GM19023 (cell line): ENCODE data around the gene BAHCC1.
A peak's percentile ranks its signal among the peaks of the same experiment; 100 is the strongest.

ENCODE experiments used
- ATAC-seq: cut with Tn5 transposase; IDR thresholded peaks from one replicate; pipeline ENCODE4 v1.9.1; 2021; ENCODE audit warnings: mild to moderate bottlenecking, moderate library complexity; ENCODE audit not compliant: unreplicated experiment

BAHCC1 gene

DNA sequence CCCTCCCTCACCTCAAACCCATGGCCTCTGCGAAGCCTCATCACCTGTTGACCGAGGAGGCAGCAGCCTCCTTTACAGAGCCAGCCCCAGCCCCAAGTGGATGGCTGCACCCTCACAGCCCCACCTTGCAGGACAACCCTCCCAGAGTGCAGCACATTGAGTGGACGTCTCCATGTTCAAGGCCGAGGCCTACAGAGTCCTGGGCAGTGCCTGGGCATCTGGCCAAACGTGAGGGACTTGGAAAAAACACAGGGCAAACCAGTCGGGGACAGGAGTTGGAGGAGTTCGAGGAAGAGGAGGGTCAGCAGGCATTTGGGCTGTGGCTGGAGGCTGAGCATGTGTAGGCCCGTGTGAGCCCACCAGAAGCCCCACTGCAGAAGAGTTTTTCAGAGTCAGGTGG lies 77.8 kb downstream of the BAHCC1 start:
- ATAC-seq: no peak

DNA sequence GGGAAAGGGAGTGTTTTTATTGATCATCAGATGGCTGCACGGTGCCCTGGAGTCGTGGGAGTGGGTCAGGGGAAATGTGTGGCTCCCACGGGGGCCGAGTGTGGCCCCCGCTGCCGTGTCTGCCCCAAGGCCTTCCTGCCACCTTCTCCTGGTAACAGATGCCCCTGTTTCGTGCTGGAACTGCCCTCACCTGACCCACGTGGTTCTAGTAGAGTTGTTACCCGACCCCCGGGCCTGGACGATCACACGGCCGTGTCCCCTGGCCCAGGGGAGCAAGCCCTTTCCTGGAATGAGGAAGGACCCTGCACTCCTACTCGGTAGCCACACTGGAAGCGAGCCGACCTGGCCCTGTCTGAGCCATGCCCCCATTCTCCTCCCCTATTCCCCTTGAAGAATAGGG lies 79.7 kb downstream of the BAHCC1 start:
- no peak for ATAC-seq

DNA sequence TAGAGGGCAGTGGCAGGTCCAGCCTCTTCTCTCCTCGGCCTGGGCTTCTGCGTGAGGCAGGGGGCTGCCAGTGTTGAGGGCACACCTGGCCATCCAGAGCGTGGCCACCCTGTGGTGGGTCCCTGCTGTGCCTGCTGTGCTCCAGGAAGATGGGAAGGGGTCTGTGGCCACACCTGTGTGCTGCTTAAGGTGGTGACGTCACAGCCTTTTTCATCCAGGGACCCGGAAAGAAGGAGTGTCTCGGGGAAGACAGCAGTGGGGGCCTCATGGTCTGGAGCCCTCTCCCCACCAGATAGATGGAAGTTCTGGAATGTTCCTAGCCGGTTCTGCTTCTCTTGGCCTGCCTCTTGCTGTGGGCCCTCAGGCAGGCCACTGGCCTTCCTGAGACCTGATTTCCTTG lies 80.8 kb downstream of the BAHCC1 start:
- no peak for ATAC-seq

- no peak for ATAC-seq
Observed at GRCh38 chr17:81476635-81477034, 81.4 kb downstream of the BAHCC1 start.

- ATAC-seq: no peak
Observed at GRCh38 chr17:81477173-81477572, 81.9 kb downstream of the BAHCC1 start.

GRCh38 chr17:81478119-81478518 lies 82.9 kb downstream of the BAHCC1 start:
- ATAC-seq: no peak

- ATAC-seq: no peak
Observed at GRCh38 chr17:81479175-81480071, 84.2 kb downstream of the BAHCC1 start.

DNA sequence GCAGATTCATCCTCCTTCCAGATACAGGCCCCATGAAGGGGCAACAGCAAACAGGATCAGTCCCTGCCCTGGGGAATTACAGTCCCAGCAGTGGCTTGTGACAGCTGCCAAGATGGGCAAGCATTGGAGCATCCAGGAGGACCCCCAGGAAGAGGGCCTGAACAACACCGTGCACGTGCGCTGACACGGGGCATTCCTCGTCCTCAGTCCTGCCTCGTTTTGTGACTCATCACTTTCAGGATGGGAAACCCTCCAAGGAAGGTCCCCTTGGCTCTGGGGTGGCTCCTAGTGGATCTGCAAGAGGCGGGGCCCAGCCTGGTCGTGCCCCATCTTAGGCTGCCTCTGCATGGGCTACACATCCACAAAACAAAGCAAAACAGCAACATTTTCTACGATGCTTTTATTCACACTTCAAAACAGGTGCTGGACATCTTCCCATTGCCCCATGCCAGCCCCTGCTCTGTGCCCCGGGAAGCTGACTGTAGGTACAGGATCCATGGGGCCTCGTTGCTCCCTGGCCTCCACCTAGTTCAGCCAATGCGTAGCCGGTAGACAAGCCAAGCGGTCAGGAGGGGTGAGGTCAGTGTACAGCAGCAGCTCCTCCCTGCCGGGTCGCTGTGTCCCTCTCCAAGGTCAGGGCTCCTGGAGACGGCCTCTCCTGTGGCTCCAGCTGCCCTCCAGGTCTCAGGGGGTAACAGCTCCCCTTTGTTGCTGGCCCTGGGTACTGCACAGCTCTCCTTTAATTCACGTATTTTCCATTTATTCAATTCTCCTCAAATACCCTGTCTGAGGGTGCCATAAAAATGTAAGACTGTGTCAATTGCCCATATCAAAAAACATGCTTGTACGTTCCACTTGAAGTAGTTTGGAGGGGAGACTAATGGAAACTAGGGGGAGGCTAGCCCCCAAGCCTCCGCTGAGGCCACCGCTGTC lies 85.1 kb downstream of the BAHCC1 start:
- ATAC-seq: no peak

DNA sequence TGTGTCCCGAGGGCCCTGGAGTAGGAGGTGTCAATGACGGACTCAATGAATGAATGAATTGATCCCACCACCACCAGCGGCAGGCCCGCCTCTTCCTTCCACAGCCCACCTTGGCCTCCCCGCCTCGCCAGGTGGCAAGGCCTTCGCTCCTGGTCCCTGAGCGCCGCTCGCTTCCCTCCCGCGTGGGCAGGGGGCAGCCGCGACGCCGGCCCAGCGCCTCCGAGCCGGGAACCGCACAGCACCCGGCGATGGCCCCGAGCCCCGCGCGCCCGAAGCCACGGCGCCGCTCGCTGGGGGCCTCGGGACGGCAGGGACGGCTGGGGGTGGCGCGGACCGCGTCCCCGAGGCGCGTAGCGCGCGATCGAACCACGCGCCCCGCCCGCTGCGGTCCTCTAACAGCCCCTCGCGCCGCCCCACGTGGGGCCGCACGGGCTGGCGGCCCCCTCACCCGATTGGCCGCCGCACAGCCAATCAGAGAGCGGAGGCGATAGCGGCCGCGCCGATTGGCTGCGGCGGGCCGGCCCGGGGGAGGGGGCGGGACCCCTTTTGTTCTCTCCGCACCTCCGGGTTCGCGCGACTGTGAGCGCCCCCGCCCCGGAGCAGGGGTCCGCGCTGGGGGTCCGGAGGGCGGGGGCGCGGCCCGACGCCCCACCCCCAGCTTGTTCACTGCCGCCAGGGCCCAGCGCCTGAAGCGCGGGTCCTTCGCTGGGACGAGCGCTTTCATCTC lies 86.0 kb downstream of the BAHCC1 start:
- ATAC-seq: no peak

- ATAC-seq: no peak
Observed at GRCh38 chr17:81481815-81482505, 86.7 kb downstream of the BAHCC1 start.

DNA sequence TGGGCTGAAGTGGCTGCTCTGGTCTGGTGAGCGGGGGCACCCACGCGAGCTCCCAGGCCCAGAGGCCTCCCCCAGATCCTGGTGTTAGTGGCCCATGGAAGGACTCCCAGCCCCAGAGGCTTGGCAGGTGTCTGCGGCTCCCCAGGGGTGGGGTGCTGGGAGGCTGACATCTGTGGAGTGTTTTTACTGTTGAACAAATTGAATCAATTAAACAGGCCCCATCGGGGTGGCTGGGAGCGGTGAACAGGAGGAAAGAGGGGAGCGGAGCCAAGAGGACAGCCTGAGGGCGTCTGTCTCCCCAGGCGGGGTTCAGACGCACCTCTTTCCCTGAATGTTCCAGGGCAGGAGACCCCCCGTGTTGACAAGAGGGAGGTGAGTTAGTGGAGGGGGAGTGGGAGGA lies 87.4 kb downstream of the BAHCC1 start:
- no peak for ATAC-seq

GRCh38 chr17:81483085-81483861 lies 88.0 kb downstream of the BAHCC1 start:
- no peak for ATAC-seq

GRCh38 chr17:81483862-81484194 lies 88.6 kb downstream of the BAHCC1 start:
- ATAC-seq: no peak

- peak; percentile 55 for ATAC-seq
Observed at GRCh38 chr17:81484195-81484979, 89.1 kb downstream of the BAHCC1 start.

- ATAC-seq: no peak
Observed at GRCh38 chr17:81486199-81486810, 91.0 kb downstream of the BAHCC1 start.

GRCh38 chr17:81487089-81487486 lies 91.8 kb downstream of the BAHCC1 start:
- ATAC-seq: no peak

DNA sequence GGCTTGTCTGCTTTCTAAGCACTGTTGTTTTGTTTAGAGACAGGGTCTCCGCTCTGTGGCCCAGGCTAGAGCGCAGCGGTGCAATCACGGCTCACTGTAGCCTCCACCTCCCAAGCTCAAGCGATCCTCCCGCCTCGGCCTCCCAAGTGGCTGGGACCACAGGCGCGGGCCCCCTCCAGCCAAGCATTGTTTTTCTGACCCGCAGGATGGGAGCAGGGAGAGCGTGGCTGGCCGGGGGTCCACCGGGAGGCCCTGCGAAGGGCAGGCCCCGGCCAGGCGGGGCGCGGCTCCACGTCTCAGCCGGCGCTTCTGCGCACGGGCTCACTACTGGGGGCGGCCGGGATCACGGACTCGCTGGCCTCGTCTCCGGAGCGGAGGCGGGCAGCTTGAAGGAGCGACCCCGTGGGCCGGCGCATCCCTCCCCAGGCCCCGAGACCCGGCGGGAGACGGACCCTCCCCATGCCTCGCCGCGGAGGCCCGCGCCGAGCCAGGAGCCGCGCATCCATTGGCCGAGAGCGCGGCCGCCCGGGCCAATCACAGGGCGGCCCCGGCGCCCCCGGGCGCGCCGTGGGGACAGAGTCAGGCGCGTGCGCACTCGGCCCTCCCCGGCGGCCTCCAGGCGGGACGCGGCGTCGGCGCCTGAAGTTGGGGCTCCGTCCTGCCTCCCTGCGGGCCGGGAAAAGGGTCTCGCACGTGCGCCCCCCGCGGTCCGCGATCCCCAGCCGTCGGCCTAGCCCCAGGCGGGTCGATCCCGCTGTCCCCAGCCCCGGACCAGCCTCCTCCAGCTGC lies 92.4 kb downstream of the BAHCC1 start:
- no peak for ATAC-seq
